Jurkat, Clone E6-1 (cell line): ENCODE measurements around the gene TEAD1.
"Not testable (repeated sequence)": the region's sequence is repeated elsewhere in the genome, so short reads cannot be mapped to it uniquely, and the experiment has no call there.

Experiments
- DNase-seq: peaks from one replicate; pipeline ENCODE4 v3.0.0-alpha.2; 2011; ENCODE audit warnings: low read depth, low spot score
- H3K4me3 ChIP-seq: 2 replicates; pipeline ENCODE4 v1.5.1; 2011; ENCODE audit warnings: mild to moderate bottlenecking, low read length, control low read depth, moderate library complexity

The TEAD1 gene

GRCh38 chr11:12752868-12753524, 78.8 kb downstream of the TEAD1 start:
- no peak for DNase-seq
- H3K4me3 ChIP-seq = no peak overlapping the region

GRCh38 chr11:12754021-12754420, 79.8 kb downstream of the TEAD1 start:
- no peak overlapping the region for H3K4me3 ChIP-seq
- no peak for DNase-seq

GRCh38 chr11:12754582-12755234, 80.5 kb downstream of the TEAD1 start:
- H3K4me3 ChIP-seq = no peak overlapping the region
- DNase-seq = no peak

GRCh38 chr11:12755510-12756453, 81.6 kb downstream of the TEAD1 start:
- no peak for DNase-seq

GRCh38 chr11:12756454-12756806, 82.2 kb downstream of the TEAD1 start:
- H3K4me3 ChIP-seq = no peak overlapping the region
- no peak for DNase-seq

More at GRCh38 chr11:12755510-12756453, 81.6 kb downstream of the TEAD1 start:
- H3K4me3 ChIP-seq = no peak overlapping the region

GRCh38 chr11:12756867-12757266, 82.6 kb downstream of the TEAD1 start:
- DNase-seq = no peak
- H3K4me3 ChIP-seq = no peak overlapping the region

GRCh38 chr11:12757416-12757815, 83.2 kb downstream of the TEAD1 start:
- no peak for DNase-seq
- H3K4me3 ChIP-seq = no peak overlapping the region

GRCh38 chr11:12758117-12758516, 83.9 kb downstream of the TEAD1 start:
- H3K4me3 ChIP-seq = not testable (repeated sequence)

GRCh38 chr11:12761029-12761428, 86.8 kb downstream of the TEAD1 start:
- no peak overlapping the region for H3K4me3 ChIP-seq
- DNase-seq = no peak

More at GRCh38 chr11:12758117-12758516, 83.9 kb downstream of the TEAD1 start:
- not testable (repeated sequence) for DNase-seq

GRCh38 chr11:12762278-12762677, 88.1 kb downstream of the TEAD1 start:
- no peak for DNase-seq
- no peak overlapping the region for H3K4me3 ChIP-seq

GRCh38 chr11:12762696-12763324, 88.6 kb downstream of the TEAD1 start:
- H3K4me3 ChIP-seq = no peak overlapping the region
- DNase-seq = no peak

GRCh38 chr11:12764187-12764914, 90.1 kb downstream of the TEAD1 start:
- peak; percentile 27 for DNase-seq
- no peak overlapping the region for H3K4me3 ChIP-seq

- no peak overlapping the region for H3K4me3 ChIP-seq
- DNase-seq = peak; percentile 37
Observed at GRCh38 chr11:12765428-12765827, 91.2 kb downstream of the TEAD1 start.

- DNase-seq = no peak
- H3K4me3 ChIP-seq = no peak overlapping the region
Observed at GRCh38 chr11:12767027-12767426, 92.8 kb downstream of the TEAD1 start.

GRCh38 chr11:12767577-12767976, 93.4 kb downstream of the TEAD1 start:
- H3K4me3 ChIP-seq = no peak overlapping the region
- no peak for DNase-seq

GRCh38 chr11:12768726-12769673, 94.8 kb downstream of the TEAD1 start:
- no peak overlapping the region for H3K4me3 ChIP-seq

GRCh38 chr11:12769834-12770345, 95.7 kb downstream of the TEAD1 start:
- DNase-seq = no peak

More at GRCh38 chr11:12768726-12769673, 94.8 kb downstream of the TEAD1 start:
- no peak for DNase-seq

More at GRCh38 chr11:12769834-12770345, 95.7 kb downstream of the TEAD1 start:
- H3K4me3 ChIP-seq = no peak overlapping the region
